GM12873 (cell line): ENCODE measurements around the gene JMJD4.

Experiments
- TF ChIP-seq, protein P1 (sequence below): IDR thresholded peaks from 2 replicates; pipeline ENCODE4 v1.5.1; 2012; ENCODE audit warnings: low read depth, mild to moderate bottlenecking, moderate library complexity, low read length, control low read depth; ENCODE audit not compliant: insufficient read depth; ENCODE audit errors: missing control alignments

The JMJD4 gene

DNA sequence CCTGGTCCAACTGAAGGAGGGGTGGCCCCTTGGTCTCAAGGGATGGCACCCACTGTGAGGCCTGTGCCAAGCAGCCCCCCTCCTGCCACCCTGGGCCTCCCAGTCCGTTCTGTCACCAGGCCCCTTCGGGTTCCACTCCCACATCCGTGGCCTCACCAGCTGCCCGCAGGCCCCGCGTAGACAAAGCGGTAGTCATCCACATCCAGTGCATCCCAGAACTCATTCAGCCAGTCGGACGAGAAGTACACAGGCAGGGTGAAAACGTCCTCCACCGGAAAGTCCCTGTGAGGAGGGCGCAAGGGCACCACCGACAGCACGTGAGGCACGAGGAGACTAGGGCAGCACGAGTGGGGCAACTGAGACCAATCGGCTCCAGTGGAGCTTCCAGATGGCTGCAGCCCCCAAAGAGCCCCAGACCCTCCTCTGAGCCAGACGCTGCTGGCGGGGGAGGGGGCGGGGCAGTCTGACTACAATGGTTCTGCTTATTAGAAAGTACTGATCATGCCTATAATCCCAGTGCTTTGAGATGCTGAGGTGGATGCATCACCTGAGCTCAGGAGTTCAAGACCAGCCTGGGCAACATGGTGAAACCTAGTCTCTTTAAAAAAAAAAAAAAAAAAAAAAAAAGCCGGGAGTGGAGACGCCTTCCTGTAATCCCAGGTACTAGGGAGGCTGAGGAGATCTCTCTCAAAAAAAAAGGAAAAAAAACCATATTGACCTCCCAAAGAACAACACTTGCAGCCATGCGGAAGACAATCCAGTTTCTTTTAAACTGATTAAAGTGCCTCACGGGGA lies 1.2 kb downstream of the JMJD4 start:
- TF ChIP-seq, protein P1, sequence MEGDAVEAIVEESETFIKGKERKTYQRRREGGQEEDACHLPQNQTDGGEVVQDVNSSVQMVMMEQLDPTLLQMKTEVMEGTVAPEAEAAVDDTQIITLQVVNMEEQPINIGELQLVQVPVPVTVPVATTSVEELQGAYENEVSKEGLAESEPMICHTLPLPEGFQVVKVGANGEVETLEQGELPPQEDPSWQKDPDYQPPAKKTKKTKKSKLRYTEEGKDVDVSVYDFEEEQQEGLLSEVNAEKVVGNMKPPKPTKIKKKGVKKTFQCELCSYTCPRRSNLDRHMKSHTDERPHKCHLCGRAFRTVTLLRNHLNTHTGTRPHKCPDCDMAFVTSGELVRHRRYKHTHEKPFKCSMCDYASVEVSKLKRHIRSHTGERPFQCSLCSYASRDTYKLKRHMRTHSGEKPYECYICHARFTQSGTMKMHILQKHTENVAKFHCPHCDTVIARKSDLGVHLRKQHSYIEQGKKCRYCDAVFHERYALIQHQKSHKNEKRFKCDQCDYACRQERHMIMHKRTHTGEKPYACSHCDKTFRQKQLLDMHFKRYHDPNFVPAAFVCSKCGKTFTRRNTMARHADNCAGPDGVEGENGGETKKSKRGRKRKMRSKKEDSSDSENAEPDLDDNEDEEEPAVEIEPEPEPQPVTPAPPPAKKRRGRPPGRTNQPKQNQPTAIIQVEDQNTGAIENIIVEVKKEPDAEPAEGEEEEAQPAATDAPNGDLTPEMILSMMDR = no peak

DNA sequence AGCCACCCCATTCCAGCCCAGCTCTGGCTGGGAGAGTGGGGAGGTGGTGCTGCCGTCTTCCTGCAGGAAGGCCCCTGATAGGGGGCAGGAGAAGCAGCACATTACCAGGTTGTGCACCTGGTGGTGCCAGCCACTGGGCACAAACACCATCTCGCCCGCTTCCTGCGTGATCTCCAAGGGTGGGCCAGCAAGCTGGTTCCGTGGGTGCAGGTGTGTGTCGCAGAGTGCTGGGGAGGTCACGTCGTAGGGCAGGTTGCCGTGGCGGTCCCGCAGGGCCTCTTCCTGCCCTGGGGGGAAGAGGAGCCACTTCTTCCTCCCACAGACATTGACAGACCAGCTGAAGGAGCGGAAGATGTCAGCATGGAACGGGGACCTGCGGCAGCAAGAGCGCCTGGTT lies 1.8 kb downstream of the JMJD4 start:
- TF ChIP-seq, protein P1 = no peak

DNA sequence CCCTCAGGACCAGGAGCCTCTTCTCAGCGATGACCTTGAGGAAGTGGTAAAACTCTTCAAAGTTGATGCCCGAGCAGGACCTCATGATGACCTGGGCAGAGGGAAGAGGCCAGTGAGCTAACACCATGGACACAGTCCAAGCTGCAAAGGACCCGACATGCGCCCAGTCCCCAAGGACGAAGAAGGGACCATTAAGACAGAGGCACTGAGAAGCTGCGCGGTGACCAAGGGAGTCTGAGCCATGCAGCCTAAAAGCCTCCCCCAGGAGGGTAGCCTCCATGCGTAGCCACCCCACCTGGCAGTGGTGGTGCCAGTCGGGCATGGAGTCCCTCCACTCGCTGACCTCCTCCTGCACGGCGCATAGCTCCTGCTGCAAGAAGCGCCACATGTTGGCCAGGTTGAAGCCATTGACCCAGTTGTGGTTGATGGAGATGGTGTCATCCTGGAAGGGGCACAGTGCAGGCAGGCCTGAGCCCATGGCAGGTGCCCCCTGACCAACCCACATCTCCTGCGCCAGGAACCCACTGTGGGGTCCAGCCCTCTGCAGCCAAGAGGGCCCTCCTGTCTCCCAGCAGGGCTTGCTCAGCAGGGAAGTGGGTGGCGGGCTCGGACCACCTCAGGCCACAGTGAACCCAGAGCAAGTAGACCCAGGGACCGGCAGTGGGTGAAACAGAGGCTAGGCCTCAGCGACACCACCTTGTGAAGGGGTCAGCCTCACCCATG lies 2.4 kb downstream of the JMJD4 start:
- TF ChIP-seq, protein P1 = no peak

DNA sequence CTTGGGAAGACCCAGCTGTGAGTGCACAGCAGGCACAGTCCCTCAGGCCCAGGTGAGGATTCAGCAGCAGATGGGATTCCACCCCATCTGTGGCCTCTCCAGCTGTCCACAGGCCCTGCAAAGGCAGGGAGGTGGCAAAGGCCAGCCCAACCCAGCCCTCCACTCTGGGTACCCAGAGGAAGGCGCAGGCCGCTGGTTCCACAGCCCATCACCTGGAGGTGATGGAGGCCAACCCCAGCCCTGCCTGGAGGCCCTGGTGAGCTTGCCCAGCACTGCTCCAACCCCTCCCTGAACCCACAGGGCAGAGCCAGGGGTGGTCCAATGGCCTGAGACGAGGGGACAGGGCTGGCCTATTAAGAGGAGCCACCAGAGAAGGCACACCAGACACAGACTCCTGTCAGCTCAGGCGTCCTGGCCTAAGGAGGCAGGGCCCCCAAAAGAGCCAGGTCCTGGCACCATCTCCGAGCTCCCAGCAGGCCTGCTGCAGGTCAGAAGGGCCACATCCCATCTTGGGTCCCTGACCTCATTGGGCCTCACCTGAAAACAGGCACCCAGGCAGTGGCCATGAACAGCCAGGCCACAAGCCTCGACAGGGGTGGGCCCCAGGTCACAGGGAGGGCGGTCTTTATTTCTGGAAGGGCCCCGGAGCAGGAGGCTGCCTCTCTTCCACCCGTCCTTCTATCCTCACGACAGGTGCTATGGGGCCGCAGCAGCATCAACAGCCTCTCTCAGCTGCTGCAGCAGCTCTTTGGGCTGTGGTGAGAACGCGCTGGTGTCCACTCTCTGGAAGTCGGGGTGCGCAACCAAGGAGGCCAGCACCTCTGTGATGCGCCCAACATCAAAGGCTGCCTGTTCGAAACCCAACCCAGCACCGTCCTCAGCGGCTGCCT lies 3.2 kb downstream of the JMJD4 start:
- TF ChIP-seq, protein P1 = no peak

DNA sequence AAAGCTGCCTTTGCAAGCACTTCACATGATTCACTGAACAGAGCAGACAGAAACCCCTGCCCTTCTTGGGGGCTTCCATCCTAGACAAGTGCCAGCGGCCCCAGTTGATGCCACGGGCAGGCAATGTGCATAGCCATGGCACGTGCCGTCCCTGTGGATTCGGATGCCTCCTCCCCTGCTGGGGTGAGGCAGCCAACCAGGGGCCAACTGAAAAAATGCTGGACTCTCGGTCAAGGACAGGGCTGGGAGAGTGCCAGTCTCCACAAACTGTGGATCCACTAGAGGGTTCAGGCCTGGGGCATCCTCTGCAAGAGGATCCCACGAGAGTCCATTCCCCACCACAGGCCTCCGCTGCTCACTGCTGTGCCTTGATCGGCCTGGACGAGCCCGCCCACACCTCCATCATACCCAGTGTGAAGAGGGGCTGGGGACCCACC lies 3.8 kb downstream of the JMJD4 start:
- TF ChIP-seq, protein P1 = no peak

DNA sequence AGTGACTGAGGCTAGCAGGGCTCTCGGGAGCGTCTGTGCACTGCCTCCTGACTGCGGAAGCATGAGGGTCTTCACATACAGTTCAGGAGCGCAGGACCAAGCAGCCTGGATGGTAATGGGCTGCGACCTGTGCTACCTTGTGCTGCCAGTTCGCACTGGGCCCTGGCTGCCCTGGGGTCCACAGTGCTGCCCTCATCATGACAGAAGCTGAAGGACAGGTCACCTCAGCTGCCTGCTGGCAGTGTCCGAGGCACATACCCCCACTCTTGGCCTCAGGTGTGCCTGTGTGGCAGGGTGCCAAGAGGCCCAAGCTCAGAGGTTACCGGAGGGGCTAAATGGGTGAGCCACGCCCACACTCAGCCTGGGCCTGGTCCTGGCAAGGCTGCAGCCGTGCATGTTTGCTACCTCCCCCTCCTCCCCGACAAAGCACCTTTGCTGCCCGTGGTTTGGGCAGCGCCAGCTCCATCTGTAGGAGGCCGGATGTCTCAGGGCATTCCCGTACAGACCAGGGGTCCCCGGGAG lies 4.4 kb downstream of the JMJD4 start:
- TF ChIP-seq, protein P1 = no peak
